ENCODE results near the gene GABPB1. TPM values are rescaled to one million over a fixed set of nuclear protein-coding genes. Genes with fewer than 3 reads are reported as not detected.

GABPB1 gene
- total RNA-seq, 1 donor from 2014 or later, result 77.7 TPM

DNA sequence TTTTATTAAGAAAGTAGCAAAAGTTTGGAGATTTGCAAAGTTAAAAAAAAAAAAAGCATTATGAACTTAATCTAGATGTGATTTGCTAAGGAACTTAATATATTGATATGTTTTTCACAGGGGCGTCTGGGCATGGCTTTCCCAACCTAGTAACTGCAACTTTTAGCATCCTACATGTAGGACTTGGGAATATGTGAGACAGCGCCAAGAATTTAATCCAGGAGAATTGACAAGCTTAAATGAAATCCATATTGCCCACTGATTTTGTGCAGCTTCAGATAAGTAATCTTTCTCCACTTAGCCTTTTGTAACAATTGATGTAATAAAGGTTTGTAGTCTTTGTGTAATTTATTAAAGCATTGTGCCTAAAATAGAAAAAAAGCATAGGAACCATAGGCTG is 982 bp upstream of the GABPB1 start:
- Histone ChIP-seq H3K4me3 (peak overlapping the region; percentile 94), H3K4me2 (peak overlapping the region; percentile 83), H3K27me3 (no peaks in the 10 kb centered on the region), H3F3A (ENCODE audit: low read depth) (peaks cover 21% of the 10 kb centered on the region), H3K9ac (peak overlapping the region; percentile 99), H3K79me2 (ENCODE audit: low read depth) (peaks cover 98% of the 10 kb centered on the region), H4K20me1 (ENCODE audit: low read depth) (peaks cover 24% of the 10 kb centered on the region), H2AFZ (replicated peaks) (no peak overlapping the region), H3K36me3 (no peaks in the 10 kb centered on the region), H3K27ac (peak overlapping the region; percentile 99), H3K9me3 (ENCODE audit: low read depth) (no peaks in the 10 kb centered on the region), H3K4me1 (peaks cover 21% of the 10 kb centered on the region)
- H3K9me3 Mint-ChIP-seq, result no peaks in the 10 kb centered on the region
- TF ChIP-seq, protein P1, sequence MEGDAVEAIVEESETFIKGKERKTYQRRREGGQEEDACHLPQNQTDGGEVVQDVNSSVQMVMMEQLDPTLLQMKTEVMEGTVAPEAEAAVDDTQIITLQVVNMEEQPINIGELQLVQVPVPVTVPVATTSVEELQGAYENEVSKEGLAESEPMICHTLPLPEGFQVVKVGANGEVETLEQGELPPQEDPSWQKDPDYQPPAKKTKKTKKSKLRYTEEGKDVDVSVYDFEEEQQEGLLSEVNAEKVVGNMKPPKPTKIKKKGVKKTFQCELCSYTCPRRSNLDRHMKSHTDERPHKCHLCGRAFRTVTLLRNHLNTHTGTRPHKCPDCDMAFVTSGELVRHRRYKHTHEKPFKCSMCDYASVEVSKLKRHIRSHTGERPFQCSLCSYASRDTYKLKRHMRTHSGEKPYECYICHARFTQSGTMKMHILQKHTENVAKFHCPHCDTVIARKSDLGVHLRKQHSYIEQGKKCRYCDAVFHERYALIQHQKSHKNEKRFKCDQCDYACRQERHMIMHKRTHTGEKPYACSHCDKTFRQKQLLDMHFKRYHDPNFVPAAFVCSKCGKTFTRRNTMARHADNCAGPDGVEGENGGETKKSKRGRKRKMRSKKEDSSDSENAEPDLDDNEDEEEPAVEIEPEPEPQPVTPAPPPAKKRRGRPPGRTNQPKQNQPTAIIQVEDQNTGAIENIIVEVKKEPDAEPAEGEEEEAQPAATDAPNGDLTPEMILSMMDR (IDR thresholded peaks at IDR 0.05), result no peak
- no peak for TF ChIP-seq EZH2 (IDR thresholded peaks at IDR 0.05)
- no peak for TF ChIP-seq EZH2phosphoT487 (IDR thresholded peaks at IDR 0.05)
- H3K27ac Mint-ChIP-seq, result peak overlapping the region; percentile 100
- peaks cover 5% of the 10 kb centered on the region for H3K27me3 Mint-ChIP-seq (ENCODE audit: insufficient read depth, low read depth)
- H3K4me1 Mint-ChIP-seq, result peaks cover 34% of the 10 kb centered on the region
- DNase-seq (ENCODE audit: low spot score), result no peak
- peaks cover 38% of the 10 kb centered on the region for H3K36me3 Mint-ChIP-seq
- peak overlapping the region; percentile 99 for H3K4me3 Mint-ChIP-seq

DNA sequence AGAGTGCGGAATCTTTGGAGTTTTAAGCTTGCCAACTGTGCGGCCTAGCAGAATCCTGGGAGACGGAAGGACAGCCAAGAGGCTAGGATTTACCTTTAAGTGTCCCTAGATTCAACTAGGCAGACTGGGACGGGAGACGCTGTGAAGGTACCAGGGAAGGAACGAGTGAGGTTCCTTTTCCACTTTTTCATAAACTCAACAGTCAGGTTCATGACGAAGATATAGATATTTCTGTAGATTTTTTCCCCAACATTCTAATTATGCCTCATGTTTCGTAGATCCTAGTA is 564 bp upstream of the GABPB1 start:
- Histone ChIP-seq H3K4me1 (peaks cover 25% of the 10 kb centered on the region), H3F3A (ENCODE audit: low read depth) (peaks cover 21% of the 10 kb centered on the region), H3K4me2 (peak overlapping the region; percentile 83), H4K20me1 (ENCODE audit: low read depth) (peaks cover 28% of the 10 kb centered on the region), H3K36me3 (no peaks in the 10 kb centered on the region), H3K4me3 (peak overlapping the region; percentile 94), H3K9me3 (ENCODE audit: low read depth) (no peaks in the 10 kb centered on the region), H3K79me2 (ENCODE audit: low read depth) (peaks cover 98% of the 10 kb centered on the region), H3K27me3 (no peaks in the 10 kb centered on the region), H2AFZ (replicated peaks) (peak overlapping the region; percentile 90), H3K27ac (peak overlapping the region; percentile 99), H3K9ac (peak overlapping the region; percentile 99)
- Mint-ChIP-seq H3K4me1 (peaks cover 38% of the 10 kb centered on the region), H3K27me3 (ENCODE audit: insufficient read depth, low read depth) (peaks cover 5% of the 10 kb centered on the region), H3K9me3 (no peaks in the 10 kb centered on the region), H3K36me3 (peaks cover 36% of the 10 kb centered on the region), H3K4me3 (peak overlapping the region; percentile 99), H3K27ac (peak overlapping the region; percentile 100)
- DNase-seq (ENCODE audit: low spot score), result no peak
- TF ChIP-seq, protein P1 (IDR thresholded peaks at IDR 0.05), result no peak

DNA sequence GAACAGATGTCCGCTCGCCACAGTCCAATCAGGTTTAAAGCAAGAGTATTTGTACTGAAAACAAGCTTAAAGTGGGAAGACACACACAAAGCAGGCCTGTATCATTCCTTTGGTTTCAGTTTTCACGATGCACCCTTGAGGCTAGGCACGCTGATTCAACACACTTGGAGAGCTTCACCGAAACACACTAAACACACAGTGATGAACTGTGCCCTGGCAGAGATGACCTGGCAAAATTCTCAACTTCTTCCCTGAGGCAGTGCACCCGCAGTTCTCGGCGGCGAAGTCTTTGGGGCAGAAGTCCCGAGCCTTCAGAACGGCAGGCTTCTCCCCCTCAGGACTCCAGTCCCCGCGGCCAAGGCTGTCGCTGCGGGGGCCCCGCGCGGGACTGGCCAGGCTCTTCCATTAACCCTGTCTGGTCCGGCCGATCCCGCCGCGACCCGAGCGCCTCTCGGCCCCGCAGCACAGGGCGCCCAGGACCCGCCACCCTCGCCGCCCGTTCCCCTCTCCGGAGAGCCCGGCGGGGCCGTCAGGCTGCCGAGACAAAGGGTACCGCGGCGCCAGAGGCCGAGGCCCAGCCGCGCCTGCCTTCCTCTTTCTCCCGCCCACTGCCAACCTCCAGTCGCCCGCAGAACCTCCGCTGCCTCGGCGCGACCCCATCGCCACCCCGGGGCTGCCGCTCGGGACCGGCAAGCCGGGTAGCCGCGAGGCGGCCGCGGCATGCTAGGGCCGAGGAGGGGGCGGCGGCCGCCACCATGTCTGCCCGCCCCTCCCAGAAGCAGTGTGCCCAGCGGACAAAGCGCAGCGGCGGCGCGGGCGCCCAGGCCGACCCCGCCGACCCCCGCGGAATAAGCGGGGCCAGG is 792 bp downstream of the GABPB1 start:
- peak overlapping the region; percentile 94 for H3K4me3 ChIP-seq
- H3K4me3 Mint-ChIP-seq, result peak overlapping the region; percentile 99
- H3K27ac Mint-ChIP-seq, result peak overlapping the region; percentile 100
- DNase-seq (ENCODE audit: low spot score), result peak; percentile 70
- peak overlapping the region; percentile 83 for H3K4me2 ChIP-seq
- H3K36me3 ChIP-seq, result no peaks in the 10 kb centered on the region
- peaks cover 36% of the 10 kb centered on the region for H4K20me1 ChIP-seq (ENCODE audit: low read depth)
- H3K36me3 Mint-ChIP-seq, result peaks cover 33% of the 10 kb centered on the region
- H3F3A ChIP-seq (ENCODE audit: low read depth), result peaks cover 19% of the 10 kb centered on the region
- H3K4me1 ChIP-seq, result peaks cover 30% of the 10 kb centered on the region
- H3K9me3 ChIP-seq (ENCODE audit: low read depth), result no peaks in the 10 kb centered on the region
- peaks cover 5% of the 10 kb centered on the region for H3K27me3 Mint-ChIP-seq (ENCODE audit: insufficient read depth, low read depth)
- peaks cover 46% of the 10 kb centered on the region for H3K4me1 Mint-ChIP-seq
- TF ChIP-seq EZH2 (IDR thresholded peaks at IDR 0.05), result no peak
- TF ChIP-seq, protein P1 (IDR thresholded peaks at IDR 0.05), result no peak
- TF ChIP-seq EZH2phosphoT487 (IDR thresholded peaks at IDR 0.05), result no peak
- H3K79me2 ChIP-seq (ENCODE audit: low read depth), result peaks cover 99% of the 10 kb centered on the region
- H3K9ac ChIP-seq, result peak overlapping the region; percentile 99
- H3K27ac ChIP-seq, result peak overlapping the region; percentile 99
- peak overlapping the region; percentile 90 for H2AFZ ChIP-seq (replicated peaks)
- H3K9me3 Mint-ChIP-seq, result no peaks in the 10 kb centered on the region
- H3K27me3 ChIP-seq, result no peaks in the 10 kb centered on the region
